ENCODE data around the gene P2RY4. TPM values are rescaled to one million over a fixed set of nuclear protein-coding genes. Genes with fewer than 3 reads are reported as not detected.

P2RY4 gene
- total and polyA plus RNA-seq, 2 of the 8 experiments (the other 6 are each of a cell fraction or from before 2014, with no cell fraction given) = 0.38 TPM; not detected in 1

- TF ChIP-seq SP1 (IDR thresholded peaks at IDR 0.05; ENCODE audit: low read depth, low read length) = no peak
- TF ChIP-seq EP300 (IDR thresholded peaks at IDR 0.05; ENCODE audit: borderline replicate concordance in 1 of 2, low read depth in 2 of 2, low read length in 2 of 2) = no peak
- TF ChIP-seq NANOG (IDR thresholded peaks at IDR 0.05; ENCODE audit: insufficient read depth, low read depth, low read length, poor library complexity, severe bottlenecking) = no peak
- TF ChIP-seq SIN3A (conservative IDR thresholded peaks at IDR 0.05 in 1 of 2, IDR thresholded peaks at IDR 0.05 in 1 of 2; ENCODE audit: low read depth in 1 of 2, low read length in 2 of 2) = peak in 1 of 2 experiments; percentile 70; a peak in 2 of 4 replicates
- no peak for TF ChIP-seq KDM5A (IDR thresholded peaks at IDR 0.05; ENCODE audit: low read length)
- TF ChIP-seq, protein P1, sequence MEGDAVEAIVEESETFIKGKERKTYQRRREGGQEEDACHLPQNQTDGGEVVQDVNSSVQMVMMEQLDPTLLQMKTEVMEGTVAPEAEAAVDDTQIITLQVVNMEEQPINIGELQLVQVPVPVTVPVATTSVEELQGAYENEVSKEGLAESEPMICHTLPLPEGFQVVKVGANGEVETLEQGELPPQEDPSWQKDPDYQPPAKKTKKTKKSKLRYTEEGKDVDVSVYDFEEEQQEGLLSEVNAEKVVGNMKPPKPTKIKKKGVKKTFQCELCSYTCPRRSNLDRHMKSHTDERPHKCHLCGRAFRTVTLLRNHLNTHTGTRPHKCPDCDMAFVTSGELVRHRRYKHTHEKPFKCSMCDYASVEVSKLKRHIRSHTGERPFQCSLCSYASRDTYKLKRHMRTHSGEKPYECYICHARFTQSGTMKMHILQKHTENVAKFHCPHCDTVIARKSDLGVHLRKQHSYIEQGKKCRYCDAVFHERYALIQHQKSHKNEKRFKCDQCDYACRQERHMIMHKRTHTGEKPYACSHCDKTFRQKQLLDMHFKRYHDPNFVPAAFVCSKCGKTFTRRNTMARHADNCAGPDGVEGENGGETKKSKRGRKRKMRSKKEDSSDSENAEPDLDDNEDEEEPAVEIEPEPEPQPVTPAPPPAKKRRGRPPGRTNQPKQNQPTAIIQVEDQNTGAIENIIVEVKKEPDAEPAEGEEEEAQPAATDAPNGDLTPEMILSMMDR (IDR thresholded peaks at IDR 0.05; ENCODE audit: control extremely low read depth in 1 of 3, insufficient read depth in 1 of 3, low read depth in 1 of 3, low read length in 3 of 3) = no peak
- peak; percentile 41; the same call in 1 of the 2 replicates for TF ChIP-seq TAF1 (IDR thresholded peaks at IDR 0.05; ENCODE audit: low read depth, low read length)
- no peak for TF ChIP-seq ATF3 (IDR thresholded peaks at IDR 0.05; ENCODE audit: insufficient read depth, low read depth, low read length)
- TF ChIP-seq CREB1 (IDR thresholded peaks at IDR 0.05) = no peak
- no peak for TF ChIP-seq TCF12 (IDR thresholded peaks at IDR 0.05; ENCODE audit: low read depth, low read length)
- no peak; the same call in 1 of the 2 replicates for TF ChIP-seq PHF8 (conservative IDR thresholded peaks at IDR 0.05; ENCODE audit: low read depth, low read length)
- no peak for TF ChIP-seq TAF7 (optimal IDR thresholded peaks at IDR 0.05; ENCODE audit: borderline replicate concordance, low read depth, low read length)
- no peak for TF ChIP-seq SIRT6 (IDR thresholded peaks at IDR 0.05; ENCODE audit: low read length)
- TF ChIP-seq RAD21 (IDR thresholded peaks at IDR 0.05 in 1 of 2, conservative IDR thresholded peaks at IDR 0.05 in 1 of 2; ENCODE audit: low read depth in 2 of 2, low read length in 2 of 2) = no peak
- TF ChIP-seq BRCA1 (IDR thresholded peaks at IDR 0.05; ENCODE audit: low read depth, low read length) = no peak
- no peak for TF ChIP-seq FOSL1 (IDR thresholded peaks at IDR 0.05; ENCODE audit: insufficient read depth, low read depth, low read length)
- no peak for TF ChIP-seq EGR1 (IDR thresholded peaks at IDR 0.05; ENCODE audit: borderline replicate concordance, low read depth, low read length)
- TF ChIP-seq POU5F1 (IDR thresholded peaks at IDR 0.05; ENCODE audit: low read depth, low read length) = no peak
- TF ChIP-seq BACH1 (IDR thresholded peaks at IDR 0.05; ENCODE audit: low read length) = no peak
Observed at GRCh38 chrX:70289793-70290770, 30.1 kb upstream of the P2RY4 start, which contains the start of the genes KIF4A and PDZD11 (continued).
